ENCODE data around the gene SP140L. TPM values are rescaled to one million over a fixed set of nuclear protein-coding genes. Genes with fewer than 3 reads are reported as not detected.
"Not testable (repeated sequence)": the region's sequence is repeated elsewhere in the genome, so short reads cannot be mapped to it uniquely, and the experiment has no call there.

Gene SP140L
- total RNA-seq, 1 experiment from 2014 or later: 16.6 TPM

GRCh38 chr2:230434677-230435324 lies 107.8 kb downstream of the SP140L start:
- CTCF ChIA-PET: no interaction called here
- POLR2A ChIA-PET: no interaction called here
- in situ Hi-C loops (cut with HindIII; ENCODE audit: low pct_unique_long_range_greater_than_20kb, low sequenced_read_pairs) (no loop called here), intact Hi-C loops (cut with micrococcal nuclease; ENCODE audit: unreplicated experiment) (no loop called here)
- peaks cover 19% of the 10 kb centered on the region for H3K9me3 ChIP-seq (ENCODE audit: control insufficient read depth, insufficient read depth, low read depth, low read length)
- no peak overlapping the region for H3K27ac ChIP-seq (ENCODE audit: low read length)
- no peaks in the 10 kb centered on the region; the same call in 1 of the 2 replicates for H3K36me3 ChIP-seq (ENCODE audit: control insufficient read depth, insufficient read depth, low read length)
- no TSS peak for BruUV-seq (replicated peaks)
- ATAC-seq: no peak
- TF ChIP-seq REST (IDR thresholded peaks at IDR 0.05; ENCODE audit: insufficient read depth in 1 of 2, low read depth in 2 of 2, low read length in 1 of 2) (no peak), SIN3A (IDR thresholded peaks at IDR 0.05; ENCODE audit: borderline replicate concordance, insufficient read depth, low read depth, low read length) (no peak), CTCF (IDR thresholded peaks at IDR 0.05) (no peak), POLR2AphosphoS5 (IDR thresholded peaks at IDR 0.05; ENCODE audit: low read depth, low read length) (no peak), TCF7L2 (IDR thresholded peaks at IDR 0.05; ENCODE audit: low read depth, low read length) (no peak)
- H3K4me1 ChIP-seq (ENCODE audit: control insufficient read depth, insufficient read depth, low read length): no peaks in the 10 kb centered on the region
- no peaks in the 10 kb centered on the region for H3K27me3 ChIP-seq (ENCODE audit: control insufficient read depth, insufficient read depth, low read length)
- H3K4me3 ChIP-seq (ENCODE audit: low read depth in 2 of 2, low read length in 2 of 2): no peak overlapping the region
- no peak for DNase-seq (ENCODE audit: low read depth, low spot score)

- Histone ChIP-seq H3K9me3 (ENCODE audit: control insufficient read depth, insufficient read depth, low read depth, low read length) (peaks cover 19% of the 10 kb centered on the region), H3K4me1 (ENCODE audit: control insufficient read depth, insufficient read depth, low read length) (no peaks in the 10 kb centered on the region), H3K27ac (ENCODE audit: low read length) (no peak overlapping the region), H3K27me3 (ENCODE audit: control insufficient read depth, insufficient read depth, low read length) (no peaks in the 10 kb centered on the region), H3K4me3 (ENCODE audit: low read depth in 2 of 2, low read length in 2 of 2) (no peak overlapping the region), H3K36me3 (ENCODE audit: control insufficient read depth, insufficient read depth, low read length) (no peaks in the 10 kb centered on the region; the same call in 1 of the 2 replicates)
- ATAC-seq: no peak
- TF ChIP-seq CTCF (IDR thresholded peaks at IDR 0.05): no peak
- no peak for TF ChIP-seq SIN3A (IDR thresholded peaks at IDR 0.05; ENCODE audit: borderline replicate concordance, insufficient read depth, low read depth, low read length)
- no peak for TF ChIP-seq TCF7L2 (IDR thresholded peaks at IDR 0.05; ENCODE audit: low read depth, low read length)
- TF ChIP-seq POLR2AphosphoS5 (IDR thresholded peaks at IDR 0.05; ENCODE audit: low read depth, low read length): no peak
- TF ChIP-seq REST (IDR thresholded peaks at IDR 0.05; ENCODE audit: insufficient read depth in 1 of 2, low read depth in 2 of 2, low read length in 1 of 2): no peak
- in situ Hi-C loops (cut with HindIII; ENCODE audit: low pct_unique_long_range_greater_than_20kb, low sequenced_read_pairs) (no loop called here), intact Hi-C loops (cut with micrococcal nuclease; ENCODE audit: unreplicated experiment) (no loop called here)
- POLR2A ChIA-PET: no interaction called here
- no TSS peak for BruUV-seq (replicated peaks)
- CTCF ChIA-PET: no interaction called here
- DNase-seq (ENCODE audit: low read depth, low spot score): no peak
These were observed 108.4 kb downstream of the SP140L start for GRCh38 chr2:230435431-230435830.

GRCh38 chr2:230439121-230439520 lies 112.1 kb downstream of the SP140L start:
- H3K27ac ChIP-seq (ENCODE audit: low read length); in situ Hi-C loops (cut with HindIII; ENCODE audit: low pct_unique_long_range_greater_than_20kb, low sequenced_read_pairs); H3K36me3 ChIP-seq (ENCODE audit: control insufficient read depth, insufficient read depth, low read length); POLR2A ChIA-PET; ATAC-seq; H3K4me1 ChIP-seq (ENCODE audit: control insufficient read depth, insufficient read depth, low read length); CTCF ChIA-PET; DNase-seq (ENCODE audit: low read depth, low spot score); BruUV-seq (replicated peaks); intact Hi-C loops (cut with micrococcal nuclease; ENCODE audit: unreplicated experiment); H3K4me3 ChIP-seq (ENCODE audit: low read depth in 2 of 2, low read length in 2 of 2); H3K27me3 ChIP-seq (ENCODE audit: control insufficient read depth, insufficient read depth, low read length): not testable (repeated sequence)
- peaks cover 10% of the 10 kb centered on the region for H3K9me3 ChIP-seq (ENCODE audit: control insufficient read depth, insufficient read depth, low read depth, low read length)
